ENCODE data around the gene UBASH3B.

DNA sequence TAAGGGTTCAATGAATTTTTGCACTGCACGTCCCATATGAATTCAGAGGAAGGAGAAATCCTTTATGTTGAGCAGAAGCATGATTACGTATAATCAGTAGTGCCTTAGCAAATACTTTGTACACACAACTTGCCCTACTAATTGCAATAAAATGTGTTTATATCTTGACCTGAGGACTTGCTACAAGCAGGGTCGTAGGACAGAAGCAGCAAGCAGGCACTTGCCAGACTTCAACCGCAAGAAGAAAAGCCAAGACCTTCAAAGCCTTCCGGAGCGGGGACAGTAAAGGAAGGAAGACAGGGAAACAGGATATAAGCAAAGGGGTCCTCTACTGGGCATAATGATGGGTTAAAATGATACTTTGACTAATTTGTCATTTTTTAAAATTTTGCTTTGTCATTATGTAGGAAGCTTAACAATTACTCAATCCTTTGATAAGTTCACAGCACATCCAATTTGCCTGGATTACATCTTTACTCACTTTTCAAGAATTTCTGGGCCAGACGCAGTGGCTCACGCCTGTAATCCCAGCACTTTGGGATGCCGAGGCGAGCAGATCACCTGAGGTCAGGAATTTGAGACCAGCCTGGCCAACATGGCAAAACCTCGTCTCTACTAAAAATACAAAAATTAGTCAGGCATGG is 23.2 kb upstream of the UBASH3B start:
- no peak for TF ChIP-seq POLR2AphosphoS5 (IDR thresholded peaks at IDR 0.05; ENCODE audit: borderline replicate concordance, low read depth, low read length)
- no peak for TF ChIP-seq EZH2 (IDR thresholded peaks at IDR 0.05)
- no peak for TF ChIP-seq FOXP2 (optimal IDR thresholded peaks at IDR 0.05; ENCODE audit: control extremely low read depth, extremely low read length, insufficient read depth)
